ENCODE measurements around the gene S100A3.

The S100A3 gene

GRCh38 chr1:153546371-153546770 is 2.7 kb downstream of the S100A3 start:
- peak overlapping the region; percentile 83 for H3K4me2 ChIP-seq (ENCODE audit: low read length)
- H3K27me3 ChIP-seq (ENCODE audit: low read depth, low read length): no peaks in the 10 kb centered on the region
- H3K36me3 ChIP-seq (replicated peaks; ENCODE audit: low read depth, low read length): peaks cover 14% of the 10 kb centered on the region
- H3K9ac ChIP-seq (ENCODE audit: low read length): peak overlapping the region; percentile 84
- no peaks in the 10 kb centered on the region for H4K20me1 ChIP-seq (ENCODE audit: insufficient read depth, low read length)
- H3K9me3 ChIP-seq (ENCODE audit: insufficient read depth, low read length): no peaks in the 10 kb centered on the region
- TF ChIP-seq EZH2phosphoT487 (IDR thresholded peaks at IDR 0.05; ENCODE audit: low read depth) (no peak), CTCF (IDR thresholded peaks at IDR 0.05; ENCODE audit: low read depth, low read length) (no peak)
- peaks cover 36% of the 10 kb centered on the region for H3K4me1 ChIP-seq (ENCODE audit: low read length)
- H2AFZ ChIP-seq (ENCODE audit: low read depth, low read length): no peak overlapping the region
- peak overlapping the region; percentile 74; the same call in 1 of the 2 replicates for H3K27ac ChIP-seq (ENCODE audit: low read length)
- H3K4me3 ChIP-seq (ENCODE audit: low read length): peak overlapping the region; percentile 72
- H3K79me2 ChIP-seq (ENCODE audit: low read length): no peaks in the 10 kb centered on the region

- Histone ChIP-seq H3K9ac (ENCODE audit: low read length) (peak within 1 kb of the TSS; percentile 84), H3K4me3 (ENCODE audit: low read length) (peak within 1 kb of the TSS; percentile 72), H3K4me2 (ENCODE audit: low read length) (peak within 1 kb of the TSS; percentile 83), H2AFZ (ENCODE audit: low read depth, low read length) (peak within 1 kb of the TSS; percentile 17), H3K4me1 (ENCODE audit: low read length) (peaks cover 37% of the 10 kb centered on the region), H3K9me3 (ENCODE audit: insufficient read depth, low read length) (no peaks in the 10 kb centered on the region), H3K27ac (ENCODE audit: low read length) (peak within 1 kb of the TSS; percentile 74), H3K36me3 (replicated peaks; ENCODE audit: low read depth, low read length) (peaks cover 14% of the 10 kb centered on the region), H3K27me3 (ENCODE audit: low read depth, low read length) (no peaks in the 10 kb centered on the region), H4K20me1 (ENCODE audit: insufficient read depth, low read length) (no peaks in the 10 kb centered on the region), H3K79me2 (ENCODE audit: low read length) (no peaks in the 10 kb centered on the region)
- no peak for TF ChIP-seq EZH2phosphoT487 (IDR thresholded peaks at IDR 0.05; ENCODE audit: low read depth)
- TF ChIP-seq CTCF (IDR thresholded peaks at IDR 0.05; ENCODE audit: low read depth, low read length): no peak
These were observed 3.7 kb downstream of the S100A3 start, which contains the start of gene S100A4 for GRCh38 chr1:153545067-153546055. S100A4 (minus strand) TSS chr1:153545806; CDS start chr1:153544794, 1,012 bp downstream.

GRCh38 chr1:153544453-153545066 is 4.5 kb downstream of the S100A3 start:
- Histone ChIP-seq H3K36me3 (replicated peaks; ENCODE audit: low read depth, low read length) (peaks cover 14% of the 10 kb centered on the region), H3K9ac (ENCODE audit: low read length) (peak overlapping the region; percentile 23; the same call in 1 of the 2 replicates), H3K27me3 (ENCODE audit: low read depth, low read length) (no peaks in the 10 kb centered on the region), H3K4me1 (ENCODE audit: low read length) (peaks cover 39% of the 10 kb centered on the region), H3K4me3 (ENCODE audit: low read length) (peak overlapping the region; percentile 72), H3K4me2 (ENCODE audit: low read length) (peak overlapping the region; percentile 83), H3K27ac (ENCODE audit: low read length) (peak overlapping the region; percentile 74; the same call in 1 of the 2 replicates), H4K20me1 (ENCODE audit: insufficient read depth, low read length) (no peaks in the 10 kb centered on the region), H3K9me3 (ENCODE audit: insufficient read depth, low read length) (no peaks in the 10 kb centered on the region), H3K79me2 (ENCODE audit: low read length) (no peaks in the 10 kb centered on the region), H2AFZ (ENCODE audit: low read depth, low read length) (no peak overlapping the region)
- TF ChIP-seq CTCF (IDR thresholded peaks at IDR 0.05; ENCODE audit: low read depth, low read length) (no peak), EZH2phosphoT487 (IDR thresholded peaks at IDR 0.05; ENCODE audit: low read depth) (no peak)

- H3K9me3 ChIP-seq (ENCODE audit: insufficient read depth, low read length): no peaks in the 10 kb centered on the region
- no peak overlapping the region for H2AFZ ChIP-seq (ENCODE audit: low read depth, low read length)
- H3K4me2 ChIP-seq (ENCODE audit: low read length): no peak overlapping the region
- peaks cover 14% of the 10 kb centered on the region for H3K36me3 ChIP-seq (replicated peaks; ENCODE audit: low read depth, low read length)
- H3K79me2 ChIP-seq (ENCODE audit: low read length): no peaks in the 10 kb centered on the region
- H3K27me3 ChIP-seq (ENCODE audit: low read depth, low read length): no peaks in the 10 kb centered on the region
- H4K20me1 ChIP-seq (ENCODE audit: insufficient read depth, low read length): no peaks in the 10 kb centered on the region
- H3K27ac ChIP-seq (ENCODE audit: low read length): no peak overlapping the region
- no peak for TF ChIP-seq CTCF (IDR thresholded peaks at IDR 0.05; ENCODE audit: low read depth, low read length)
- no peak for TF ChIP-seq EZH2phosphoT487 (IDR thresholded peaks at IDR 0.05; ENCODE audit: low read depth)
- H3K4me1 ChIP-seq (ENCODE audit: low read length): peaks cover 39% of the 10 kb centered on the region
- no peak overlapping the region for H3K4me3 ChIP-seq (ENCODE audit: low read length)
- H3K9ac ChIP-seq (ENCODE audit: low read length): no peak overlapping the region
These were observed 5.3 kb downstream of the S100A3 start for GRCh38 chr1:153543736-153544135.
